Measurements from ENCODE around the gene RGS17.
"Not testable (repeated sequence)": the region's sequence is repeated elsewhere in the genome, so short reads cannot be mapped to it uniquely, and the experiment has no call there.

DNA sequence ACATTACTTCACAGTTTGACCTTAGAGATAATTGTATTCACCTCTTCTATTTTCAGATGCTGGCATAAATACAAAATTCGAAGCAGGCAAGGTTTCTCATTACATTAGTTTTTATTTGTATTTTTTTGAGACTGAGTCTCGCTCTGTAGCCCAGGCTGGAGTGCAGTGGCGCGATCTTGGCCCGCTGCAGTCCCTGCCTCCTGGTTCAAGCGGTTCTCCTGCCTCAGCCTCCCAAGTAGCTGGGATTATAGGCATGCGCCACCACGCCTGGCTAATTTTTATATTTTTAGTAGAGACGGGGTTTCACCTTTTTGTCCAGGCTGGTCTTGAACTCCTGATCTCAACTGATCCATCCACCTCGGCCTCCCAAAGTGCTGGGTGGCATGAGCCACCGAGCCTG, 145.8 kb downstream of the RGS17 start:
- TF ChIP-seq, protein P1, sequence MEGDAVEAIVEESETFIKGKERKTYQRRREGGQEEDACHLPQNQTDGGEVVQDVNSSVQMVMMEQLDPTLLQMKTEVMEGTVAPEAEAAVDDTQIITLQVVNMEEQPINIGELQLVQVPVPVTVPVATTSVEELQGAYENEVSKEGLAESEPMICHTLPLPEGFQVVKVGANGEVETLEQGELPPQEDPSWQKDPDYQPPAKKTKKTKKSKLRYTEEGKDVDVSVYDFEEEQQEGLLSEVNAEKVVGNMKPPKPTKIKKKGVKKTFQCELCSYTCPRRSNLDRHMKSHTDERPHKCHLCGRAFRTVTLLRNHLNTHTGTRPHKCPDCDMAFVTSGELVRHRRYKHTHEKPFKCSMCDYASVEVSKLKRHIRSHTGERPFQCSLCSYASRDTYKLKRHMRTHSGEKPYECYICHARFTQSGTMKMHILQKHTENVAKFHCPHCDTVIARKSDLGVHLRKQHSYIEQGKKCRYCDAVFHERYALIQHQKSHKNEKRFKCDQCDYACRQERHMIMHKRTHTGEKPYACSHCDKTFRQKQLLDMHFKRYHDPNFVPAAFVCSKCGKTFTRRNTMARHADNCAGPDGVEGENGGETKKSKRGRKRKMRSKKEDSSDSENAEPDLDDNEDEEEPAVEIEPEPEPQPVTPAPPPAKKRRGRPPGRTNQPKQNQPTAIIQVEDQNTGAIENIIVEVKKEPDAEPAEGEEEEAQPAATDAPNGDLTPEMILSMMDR (IDR thresholded peaks at IDR 0.05), result not testable (repeated sequence)
- TF ChIP-seq POLR2A (IDR thresholded peaks at IDR 0.05), result not testable (repeated sequence)

All from uterus (tissue), 2 donors.